ENCODE results near the gene COX6A2. TPM values are rescaled to one million over a fixed set of nuclear protein-coding genes. Genes with fewer than 3 reads are reported as not detected.
A peak's percentile ranks its signal among the peaks of the same experiment; 100 is the strongest.

The COX6A2 gene
- total RNA-seq, 4 donors from 2014 or later, result not detected

DNA sequence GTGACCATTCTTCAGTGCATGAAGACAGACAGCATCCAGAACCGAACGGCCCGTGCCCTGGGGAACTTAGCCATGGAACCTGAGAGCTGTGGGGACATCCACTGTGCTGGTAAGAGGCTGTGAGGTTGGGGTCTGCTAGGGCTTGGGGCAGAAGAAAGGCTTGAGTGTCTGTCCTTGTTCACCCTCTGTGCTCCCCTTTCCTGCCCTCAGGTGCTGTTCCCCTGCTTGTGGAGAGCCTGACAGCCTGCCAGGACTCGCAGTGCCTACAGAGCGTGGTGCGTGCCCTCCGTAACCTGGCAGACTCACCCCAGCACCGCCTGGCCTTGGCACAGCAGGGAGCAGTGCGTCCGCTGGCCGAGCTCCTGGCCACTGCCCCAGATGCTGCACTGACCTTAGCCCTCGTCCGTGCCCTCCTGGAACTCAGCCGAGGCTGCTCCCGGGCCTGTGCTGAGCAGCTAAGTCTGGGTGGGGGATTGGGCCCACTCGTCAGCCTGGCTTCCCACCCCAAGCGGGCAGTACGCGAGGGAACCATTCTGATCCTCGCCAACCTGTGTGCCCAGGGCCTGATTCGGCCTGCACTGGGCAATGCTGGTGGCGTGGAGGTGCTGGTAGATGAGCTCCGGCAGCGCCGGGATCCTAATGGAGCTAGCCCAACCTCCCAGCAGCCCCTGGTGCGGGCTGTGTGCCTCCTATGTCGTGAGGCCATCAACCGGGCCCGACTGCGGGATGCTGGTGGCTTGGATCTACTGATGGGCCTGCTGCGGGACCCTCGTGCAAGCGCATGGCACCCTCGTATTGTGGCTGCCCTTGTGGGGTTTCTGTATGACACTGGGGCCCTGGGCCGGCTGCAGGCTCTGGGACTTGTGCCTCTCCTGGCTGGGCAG is 34.0 kb upstream of the COX6A2 start:
- Histone ChIP-seq H3K27me3 (no peaks in the 10 kb centered on the region), H3K27ac (no peak overlapping the region), H3K9me3 (no peaks in the 10 kb centered on the region), H3K36me3 (peaks cover 0 to 59% of the 10 kb centered on the region in 2 donors), H3K4me1 (peaks cover 0 to 30% (median 17%) of the 10 kb centered on the region in 3 donors), H3K4me3 (no peak overlapping the region)
- no peak for TF ChIP-seq EP300 (IDR thresholded peaks at IDR 0.05)
- no peak for TF ChIP-seq POLR2A (IDR thresholded peaks at IDR 0.05)
- no peak for ATAC-seq
- WGBS, 2 donors (ENCODE audit: low coverage in 1 of 2), result 88% methylated on average over 5 of the region's 35 CpGs; no CpG with 5 or more reads in 1 of the 2 donors

DNA sequence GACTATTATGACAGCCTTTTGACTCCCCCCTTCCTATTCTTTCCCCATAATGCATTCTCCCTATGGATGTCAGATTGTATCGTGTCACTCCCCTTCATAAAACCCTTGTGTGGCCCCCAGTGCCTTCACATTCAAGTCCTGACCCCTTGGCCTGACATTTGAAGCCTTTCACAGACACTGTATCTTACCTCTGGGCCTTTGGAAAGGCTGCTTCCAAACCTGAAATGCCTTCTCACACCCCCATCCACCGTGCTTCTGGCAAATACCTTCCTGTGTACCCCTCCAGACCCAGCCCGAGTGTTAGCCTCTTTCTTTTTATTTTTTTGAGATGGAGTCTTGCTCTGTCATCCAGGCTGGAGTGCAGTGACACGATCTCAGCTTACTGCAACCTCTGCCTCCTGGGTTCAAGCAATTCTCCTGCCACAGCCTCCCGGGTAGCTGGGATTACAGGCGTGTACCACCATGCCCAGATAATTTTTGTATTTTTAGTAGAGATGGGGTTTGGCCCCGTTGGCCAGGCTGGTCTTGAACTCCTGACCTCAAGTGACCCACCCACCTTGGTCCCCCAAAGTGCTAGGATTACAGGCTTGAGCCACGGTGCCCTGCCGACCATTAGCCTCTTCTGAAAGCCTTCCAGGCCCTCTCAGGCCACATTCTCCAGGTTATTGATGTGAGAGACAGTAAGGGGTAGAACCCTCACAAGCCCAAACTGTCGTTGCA is 33.2 kb upstream of the COX6A2 start:
- H3K36me3 ChIP-seq, result peaks cover 0 to 56% of the 10 kb centered on the region in 2 donors
- WGBS, 2 donors (ENCODE audit: low coverage in 1 of 2), result 83 to 84% methylated on average over 6 to 8 of the region's 10 CpGs
- H3K27ac ChIP-seq, result peak overlapping the region in 3 of 4 donors; percentile 92 to 100 (median 98)
- H3K4me3 ChIP-seq, result no peak overlapping the region
- ATAC-seq, result no peak
- TF ChIP-seq EP300 (IDR thresholded peaks at IDR 0.05) (no peak), POLR2AphosphoS5 (IDR thresholded peaks at IDR 0.05) (no peak)
- TF ChIP-seq, protein P1, sequence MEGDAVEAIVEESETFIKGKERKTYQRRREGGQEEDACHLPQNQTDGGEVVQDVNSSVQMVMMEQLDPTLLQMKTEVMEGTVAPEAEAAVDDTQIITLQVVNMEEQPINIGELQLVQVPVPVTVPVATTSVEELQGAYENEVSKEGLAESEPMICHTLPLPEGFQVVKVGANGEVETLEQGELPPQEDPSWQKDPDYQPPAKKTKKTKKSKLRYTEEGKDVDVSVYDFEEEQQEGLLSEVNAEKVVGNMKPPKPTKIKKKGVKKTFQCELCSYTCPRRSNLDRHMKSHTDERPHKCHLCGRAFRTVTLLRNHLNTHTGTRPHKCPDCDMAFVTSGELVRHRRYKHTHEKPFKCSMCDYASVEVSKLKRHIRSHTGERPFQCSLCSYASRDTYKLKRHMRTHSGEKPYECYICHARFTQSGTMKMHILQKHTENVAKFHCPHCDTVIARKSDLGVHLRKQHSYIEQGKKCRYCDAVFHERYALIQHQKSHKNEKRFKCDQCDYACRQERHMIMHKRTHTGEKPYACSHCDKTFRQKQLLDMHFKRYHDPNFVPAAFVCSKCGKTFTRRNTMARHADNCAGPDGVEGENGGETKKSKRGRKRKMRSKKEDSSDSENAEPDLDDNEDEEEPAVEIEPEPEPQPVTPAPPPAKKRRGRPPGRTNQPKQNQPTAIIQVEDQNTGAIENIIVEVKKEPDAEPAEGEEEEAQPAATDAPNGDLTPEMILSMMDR (IDR thresholded peaks at IDR 0.05), result no peak
- no peaks in the 10 kb centered on the region for H3K27me3 ChIP-seq
- H3K9me3 ChIP-seq, result no peaks in the 10 kb centered on the region
- H3K4me1 ChIP-seq, result peaks cover 0 to 38% (median 25%) of the 10 kb centered on the region in 3 donors

DNA sequence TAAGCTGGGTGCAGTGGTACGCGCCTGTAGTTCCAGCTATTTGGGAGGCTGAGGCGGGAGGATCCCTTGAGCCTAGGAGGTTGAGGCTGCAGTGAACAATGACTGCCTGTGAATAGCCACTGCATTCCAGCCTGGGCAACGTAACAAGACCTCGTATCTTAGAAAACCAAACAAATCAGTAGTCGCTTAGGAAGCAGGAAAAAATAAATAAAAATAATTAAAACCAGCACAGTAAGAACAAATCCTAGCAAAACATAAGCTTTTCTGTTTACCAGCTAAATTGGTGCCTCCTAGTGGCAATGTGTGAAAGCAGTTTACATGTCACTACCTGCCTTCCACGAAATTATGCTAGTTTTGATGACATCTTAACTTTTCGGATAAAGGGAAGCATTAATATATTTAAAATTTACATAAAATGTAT is 32.4 kb upstream of the COX6A2 start:
- H3K4me3 ChIP-seq, result peak overlapping the region in 1 of 2 donors; percentile 66
- WGBS, 2 donors (ENCODE audit: low coverage in 1 of 2), result 37 to 38% methylated on average over 8 of the region's 8 CpGs
- H3K4me1 ChIP-seq, result peaks cover 0 to 45% (median 30%) of the 10 kb centered on the region in 3 donors
- ATAC-seq, result no peak
- peak overlapping the region; percentile 44 to 100 (median 95) for H3K27ac ChIP-seq
- H3K36me3 ChIP-seq, result peaks cover 0 to 48% of the 10 kb centered on the region in 2 donors
- TF ChIP-seq, protein P1 (IDR thresholded peaks at IDR 0.05), result peak in 3 of 4 experiments; percentile 47 to 56 (median 53)
- no peak for TF ChIP-seq POLR2A (IDR thresholded peaks at IDR 0.05)
- TF ChIP-seq POLR2AphosphoS5 (IDR thresholded peaks at IDR 0.05), result no peak
- no peaks in the 10 kb centered on the region for H3K9me3 ChIP-seq
- no peaks in the 10 kb centered on the region for H3K27me3 ChIP-seq

DNA sequence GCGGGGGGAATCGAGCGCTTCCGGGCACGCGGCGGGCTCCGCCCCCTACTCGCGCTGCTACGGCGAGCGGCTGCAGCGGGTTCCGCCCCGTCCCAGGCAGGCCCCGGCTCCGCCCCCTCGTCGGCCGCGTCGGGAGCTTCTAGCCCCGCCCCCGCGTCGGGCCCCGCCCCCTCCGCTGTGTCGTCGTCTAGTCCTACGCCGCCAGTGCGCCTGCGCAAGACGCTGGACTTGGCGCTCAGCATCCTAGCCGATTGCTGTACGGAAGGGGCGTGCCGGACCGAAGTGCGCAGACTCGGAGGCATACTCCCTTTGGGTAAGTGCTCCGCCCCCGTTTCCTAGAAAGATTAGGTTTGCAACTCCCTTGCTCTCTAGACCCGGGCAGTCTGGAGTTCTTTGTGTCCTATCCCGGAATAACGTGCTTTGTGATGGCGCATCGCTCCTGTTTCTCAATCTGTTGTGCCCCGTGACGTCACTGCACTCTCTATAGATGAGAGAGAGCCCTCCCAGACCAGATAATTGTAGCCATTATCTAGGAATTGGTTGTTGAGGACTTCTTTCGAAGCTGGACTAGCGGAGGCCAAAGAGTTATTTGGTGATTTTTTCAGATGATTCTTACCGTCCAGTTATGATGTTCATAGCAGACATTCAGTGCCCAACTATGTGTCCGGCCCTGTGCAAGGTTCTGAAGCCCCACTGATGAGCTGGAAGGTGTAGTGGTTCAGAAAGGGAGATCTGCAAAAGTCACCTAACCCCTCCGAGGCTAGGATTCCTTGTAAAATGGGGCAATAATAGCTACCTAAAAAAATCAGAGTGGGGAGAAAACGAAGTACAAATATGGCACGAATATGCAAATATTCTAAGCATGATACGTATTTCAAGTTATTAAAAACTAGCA is 31.8 kb upstream of the COX6A2 start:
- peaks cover 0 to 41% of the 10 kb centered on the region in 2 donors for H3K36me3 ChIP-seq
- H3K4me1 ChIP-seq, result peaks cover 0 to 52% (median 35%) of the 10 kb centered on the region in 3 donors
- WGBS, 2 donors (ENCODE audit: low coverage in 1 of 2), result 7 to 12% methylated on average over 5 to 11 of the region's 61 CpGs
- no peak for TF ChIP-seq POLR2A (IDR thresholded peaks at IDR 0.05)
- peak; percentile 35 for TF ChIP-seq POLR2AphosphoS5 (IDR thresholded peaks at IDR 0.05)
- H3K9me3 ChIP-seq, result no peaks in the 10 kb centered on the region
- H3K27me3 ChIP-seq, result no peaks in the 10 kb centered on the region
- peak overlapping the region; percentile 84 to 100 (median 95) for H3K27ac ChIP-seq
- ATAC-seq, result peak; percentile 89
- H3K4me3 ChIP-seq, result peak overlapping the region; percentile 66 to 67

DNA sequence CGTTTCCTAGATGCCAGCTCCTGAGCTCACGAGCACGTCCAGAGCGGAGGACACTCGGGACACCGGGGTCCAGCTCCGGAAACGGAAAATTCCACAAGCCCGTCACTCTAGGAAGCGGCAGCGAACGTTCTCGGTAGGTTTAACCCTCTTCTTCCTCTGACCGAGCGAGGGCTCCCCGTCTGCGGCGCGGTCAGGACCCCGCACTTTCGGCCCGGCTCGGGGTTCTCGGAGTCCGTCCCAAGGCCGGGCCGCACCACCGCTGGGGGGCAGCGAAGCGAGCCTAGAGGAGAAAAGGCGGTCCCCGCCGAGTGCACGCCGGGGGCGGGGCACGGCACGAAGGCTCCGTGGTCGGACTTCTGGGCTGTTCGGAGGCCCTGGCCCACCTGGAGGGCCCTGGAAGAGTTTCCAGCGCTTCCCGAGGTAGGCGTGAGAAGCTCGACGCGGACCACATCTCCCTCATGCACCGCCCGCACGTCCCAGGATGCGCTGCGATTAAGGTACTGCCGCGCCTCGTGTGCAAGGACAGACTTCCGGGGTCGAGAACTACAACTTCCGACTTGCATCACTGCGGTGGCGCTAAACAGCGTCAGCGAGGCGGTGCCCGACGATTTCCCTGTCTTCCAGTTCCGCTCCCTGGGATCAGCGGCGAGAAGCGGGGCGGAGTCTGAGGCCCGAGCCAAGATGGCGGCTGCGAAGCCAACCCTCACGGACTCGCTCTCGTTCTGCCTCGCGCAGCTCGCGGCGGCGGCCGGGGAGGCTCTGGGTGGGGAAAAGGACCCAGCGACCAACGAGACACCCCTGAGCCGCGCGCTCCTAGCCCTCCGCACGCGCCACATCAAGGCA is 30.9 kb upstream of the COX6A2 start, which contains the start of gene ARMC5:
Gene ARMC5 (plus strand): TSS at position 658 of the 843 bp plus-strand sequence. CDS start 24 bp downstream, at position 682.
- peak; percentile 91 for ATAC-seq
- TF ChIP-seq POLR2AphosphoS5 (IDR thresholded peaks at IDR 0.05) (peak; percentile 86), POLR2A (IDR thresholded peaks at IDR 0.05) (peak; percentile 79 to 82), EP300 (IDR thresholded peaks at IDR 0.05) (peak; percentile 29)
- TF ChIP-seq, protein P1 (IDR thresholded peaks at IDR 0.05), result peak in 3 of 4 experiments; percentile 59 to 87 (median 65)
- Histone ChIP-seq H3K4me3 (peak within 1 kb of the TSS; percentile 66 to 67), H3K9me3 (no peaks in the 10 kb centered on the region), H3K27ac (peak within 1 kb of the TSS; percentile 84 to 100 (median 95)), H3K4me1 (peaks cover 0 to 60% (median 39%) of the 10 kb centered on the region in 3 donors), H3K36me3 (peaks cover 0 to 33% of the 10 kb centered on the region in 2 donors), H3K27me3 (no peaks in the 10 kb centered on the region)
- WGBS, 2 donors (ENCODE audit: low coverage in 1 of 2), result 0% methylated on average over 4 to 10 of the region's 91 CpGs

All from gastroesophageal sphincter (tissue), 4 donors.